Keratinocyte (primary cell): ENCODE results near the gene IGFN1. TPM values are rescaled to one million over a fixed set of nuclear protein-coding genes. Genes with fewer than 3 reads are reported as not detected.

Experiments
- DNase-seq: peaks from one replicate; pipeline ENCODE4 v3.0.0-alpha.2; 2011; ENCODE audit warnings: low read depth, missing footprints, low spot score
- FAIRE-seq: peaks from 2 replicates; lab custom pipeline; 2011; peaks lifted over from hg19 to GRCh38; lab: Jason Lieb, UNC
- H2AFZ ChIP-seq: 2 replicates; pipeline ENCODE4 v1.6.0; 2012; ENCODE audit warnings: low read length, control low read depth, inconsistent platforms; ENCODE audit not compliant: control insufficient read depth
- H3K27ac ChIP-seq: 2 replicates; pipeline ENCODE4 v1.5.1; 2011; ENCODE audit warnings: low read length; ENCODE audit not compliant: control insufficient read depth, insufficient read depth
- H3K27me3 ChIP-seq: 3 replicates; pipeline ENCODE4 v1.6.0; 2011; ENCODE audit warnings: low read length; ENCODE audit not compliant: control insufficient read depth, insufficient read depth; ENCODE audit errors: extremely low read depth
- H3K36me3 ChIP-seq, 2 experiments: 2 replicates in 1 of 2; 3 replicates in 1 of 2; pipeline ENCODE4 v1.5.1; 2011; ENCODE audit warnings: low read length in 2 of 2, mild to moderate bottlenecking in 1 of 2; ENCODE audit not compliant: control insufficient read depth in 2 of 2, insufficient read depth in 2 of 2; ENCODE audit errors: extremely low read depth in 1 of 2
- H3K4me1 ChIP-seq: 3 replicates; pipeline ENCODE4 v1.5.1; 2011; ENCODE audit warnings: low read length; ENCODE audit not compliant: control insufficient read depth, insufficient read depth; ENCODE audit errors: extremely low read depth
- H3K4me2 ChIP-seq: 3 replicates; pipeline ENCODE4 v1.6.0; 2011; ENCODE audit warnings: low read depth, low read length; ENCODE audit not compliant: control insufficient read depth, insufficient read depth; ENCODE audit errors: extremely low read depth
- H3K4me3 ChIP-seq, 3 experiments: fragments of 200-600 bp in 1 of 3; sonication (generic) in 1 of 3; 2 replicates in 2 of 3; 3 replicates in 1 of 3; pipeline ENCODE4 v1.5.1; 2011 to 2016; ENCODE audit warnings: low read length in 3 of 3, mild to moderate bottlenecking in 3 of 3, control low read depth in 2 of 3, inconsistent platforms in 1 of 3, low read depth in 1 of 3, mixed read lengths in 1 of 3, mixed run types in 1 of 3, moderate library complexity in 1 of 3; ENCODE audit not compliant: control insufficient read depth in 2 of 3, insufficient read depth in 2 of 3; ENCODE audit errors: extremely low read depth in 1 of 3
- H3K79me2 ChIP-seq: 2 replicates; pipeline ENCODE4 v1.6.0; 2012; ENCODE audit warnings: low read length; ENCODE audit not compliant: control insufficient read depth, insufficient read depth
- H3K9ac ChIP-seq: 3 replicates; pipeline ENCODE4 v1.6.0; 2011; ENCODE audit warnings: low read length; ENCODE audit not compliant: control insufficient read depth, insufficient read depth; ENCODE audit errors: extremely low read depth
- H3K9me1 ChIP-seq: 3 replicates; pipeline ENCODE4 v1.6.0; 2011; ENCODE audit warnings: low read length; ENCODE audit not compliant: control insufficient read depth, insufficient read depth; ENCODE audit errors: extremely low read depth
- H3K9me3 ChIP-seq: 2 replicates; pipeline ENCODE4 v1.5.1; 2012; ENCODE audit warnings: low read depth, low read length; ENCODE audit not compliant: control insufficient read depth
- H4K20me1 ChIP-seq: 3 replicates; pipeline ENCODE4 v1.6.0; 2011; ENCODE audit warnings: low read length; ENCODE audit not compliant: control insufficient read depth, insufficient read depth; ENCODE audit errors: extremely low read depth
- CTCF ChIP-seq, 3 experiments: IDR thresholded peaks in 1 of 3; conservative IDR thresholded peaks in 1 of 3; optimal IDR thresholded peaks in 1 of 3; 2 replicates in 2 of 3; 3 replicates in 1 of 3; pipeline versions ENCODE3 to v1.5.1; 2011; ENCODE audit warnings: low read length in 3 of 3, mild to moderate bottlenecking in 3 of 3, moderate library complexity in 2 of 3, control low read depth in 1 of 3, inconsistent platforms in 1 of 3; ENCODE audit not compliant: insufficient read depth in 2 of 3; ENCODE audit errors: extremely low read depth in 1 of 3
- EZH2 ChIP-seq: IDR thresholded peaks from one replicate; pipeline ENCODE4 v1.6.1; 2012; ENCODE audit warnings: inconsistent platforms, mild to moderate bottlenecking, low read length, moderate library complexity
- dilution Hi-C: fragments of 300-500 bp; cut with MboI; formaldehyde crosslinking; loops from one replicate; pipeline ENCODE4 v1.7.0; 2020; ENCODE audit warnings: low sequenced_read_pairs; ENCODE audit not compliant: extremely low pct_ligation_motif_present
- polyA plus RNA-seq, 5 experiments: library from polyadenylated mRNA; depleted of rRNA in 3 of 5; stranded (reverse) in 3 of 5; stranded (forward) in 1 of 5; unstranded in 1 of 5; fragments of >200 nt; gene quantifications; 1 replicate in 1 of 5; 2 replicates in 3 of 5; 3 replicates in 1 of 5; pipeline versions ENCODE4 v1.2.1 to v1.2.3, GENCODE V29; 2011 to 2012; ENCODE audit warnings: missing spikeins in 2 of 5, low read depth in 1 of 5, low replicate concordance in 1 of 5

Gene IGFN1
- polyA plus RNA-seq, 1 donor (not counting 4 experiments of a cell fraction or from before 2014, with no cell fraction given), result not detected

- dilution Hi-C loops, result no loop called here
- DNase-seq, result no peak
- Histone ChIP-seq H3K9ac (no peak overlapping the region), H3K27me3 (peaks cover 10% of the 10 kb centered on the region), H3K9me3 (no peaks in the 10 kb centered on the region), H3K79me2 (no peaks in the 10 kb centered on the region), H3K36me3 (no peaks in the 10 kb centered on the region), H3K27ac (no peak overlapping the region), H3K4me1 (peaks cover 20% of the 10 kb centered on the region), H3K4me2 (no peak overlapping the region), H3K9me1 (no peaks in the 10 kb centered on the region), H3K4me3 (no peak overlapping the region), H2AFZ (no peak overlapping the region), H4K20me1 (no peaks in the 10 kb centered on the region)
- TF ChIP-seq EZH2 (no peak), CTCF (optimal IDR thresholded peaks at IDR 0.05 in 1 of 3, IDR thresholded peaks at IDR 0.05 in 1 of 3, conservative IDR thresholded peaks at IDR 0.05 in 1 of 3; ENCODE audit: extremely low read depth in 1 of 3, insufficient read depth in 2 of 3, low read length in 3 of 3) (no peak)
- no peak for FAIRE-seq
Measured at GRCh38 chr1:201192261-201192788, 1.7 kb downstream of the IGFN1 start.

GRCh38 chr1:201194046-201194445 is 3.4 kb downstream of the IGFN1 start:
- TF ChIP-seq CTCF (optimal IDR thresholded peaks at IDR 0.05 in 1 of 3, IDR thresholded peaks at IDR 0.05 in 1 of 3, conservative IDR thresholded peaks at IDR 0.05 in 1 of 3; ENCODE audit: extremely low read depth in 1 of 3, insufficient read depth in 2 of 3, low read length in 3 of 3), result no peak
- no peak for TF ChIP-seq EZH2
- Histone ChIP-seq H3K36me3 (no peaks in the 10 kb centered on the region), H3K9ac (no peak overlapping the region), H2AFZ (no peak overlapping the region), H3K9me3 (no peaks in the 10 kb centered on the region), H3K79me2 (no peaks in the 10 kb centered on the region), H3K27ac (no peak overlapping the region), H3K27me3 (peaks cover 8% of the 10 kb centered on the region), H3K9me1 (no peaks in the 10 kb centered on the region), H3K4me3 (no peak overlapping the region), H3K4me1 (peaks cover 20% of the 10 kb centered on the region), H4K20me1 (no peaks in the 10 kb centered on the region), H3K4me2 (no peak overlapping the region)
- DNase-seq (no peak), FAIRE-seq (no peak)
- dilution Hi-C loops, result no loop called here
